Skin of body (tissue), 2 donors: ENCODE data around the gene B3GALT5. TPM values are rescaled to one million over a fixed set of nuclear protein-coding genes. Genes with fewer than 3 reads are reported as not detected.

ENCODE experiments used
- DNase-seq: peaks from one replicate; lab custom pipeline; 2025; lab: John Stamatoyannopoulos, UW
- total RNA-seq: library from RNA; depleted of rRNA; stranded (reverse); fragments of >200 nt; gene quantifications from one replicate; pipeline ENCODE4 v1.2.3, GENCODE V29; 2014

Gene B3GALT5
- total RNA-seq, 1 donor from 2014 or later = 0.20 TPM

- DNase-seq = no peak
Observed at GRCh38 chr21:39696196-39696595, 83.5 kb downstream of the B3GALT5 start.

- no peak for DNase-seq
Observed at GRCh38 chr21:39696618-39697017, 83.9 kb downstream of the B3GALT5 start.

GRCh38 chr21:39700318-39700717, 87.6 kb downstream of the B3GALT5 start:
- no peak for DNase-seq

GRCh38 chr21:39703578-39703977, 90.8 kb downstream of the B3GALT5 start:
- no peak for DNase-seq

GRCh38 chr21:39705849-39706248, 93.1 kb downstream of the B3GALT5 start:
- no peak for DNase-seq

- DNase-seq = no peak
Observed at GRCh38 chr21:39707316-39707715, 94.6 kb downstream of the B3GALT5 start.

- no peak for DNase-seq
Observed at GRCh38 chr21:39710866-39711265, 98.1 kb downstream of the B3GALT5 start.

GRCh38 chr21:39712273-39712672, 99.5 kb downstream of the B3GALT5 start:
- DNase-seq = no peak

- DNase-seq = no peak
Observed at GRCh38 chr21:39712976-39713375, 100.2 kb downstream of the B3GALT5 start.

GRCh38 chr21:39713905-39714304, 101.2 kb downstream of the B3GALT5 start:
- DNase-seq = no peak

GRCh38 chr21:39714331-39714730, 101.6 kb downstream of the B3GALT5 start:
- DNase-seq = peak; percentile 57

- no peak for DNase-seq
Observed at GRCh38 chr21:39715804-39716397, 103.2 kb downstream of the B3GALT5 start.

GRCh38 chr21:39720126-39720778, 107.5 kb downstream of the B3GALT5 start:
- no peak for DNase-seq

- DNase-seq = no peak
Observed at GRCh38 chr21:39721885-39722284, 109.1 kb downstream of the B3GALT5 start.

Other genes with a start within 250 kb of the B3GALT5 start
- gene LCA5L, start 167.2 kb upstream of the B3GALT5 start, total RNA-seq = 0.89 TPM
- 12.4 TPM for gene SH3BGR, start 161.0 kb upstream of the B3GALT5 start, total RNA-seq
- gene IGSF5, start 132.2 kb downstream of the B3GALT5 start, total RNA-seq = not detected